Left ventricle myocardium superior (tissue), 1 donor: ENCODE data around the gene FAM227A. TPM values are rescaled to one million over a fixed set of nuclear protein-coding genes. Genes with fewer than 3 reads are reported as not detected.

Source experiments
- ATAC-seq: fragments of 200-7000 bp; cut with Tn5 transposase; one replicate; pipeline ENCODE4 v1.9.1; 2020; ENCODE audit warnings: mild to moderate bottlenecking, moderate library complexity
- DNase-seq: peaks from one replicate; pipeline ENCODE4 v3.0.0-alpha.2; 2020
- intact Hi-C: fragments of 100-400 bp; cut with micrococcal nuclease; formaldehyde crosslinking; loops from one replicate; pipeline ENCODE4 v1.11.0; 2022
- total RNA-seq: library from RNA; stranded (reverse); fragmentation: NEBNext Ultra II Directional; extraction: Animal tissue kit (Norgen Biotek cat#: 25700); gene quantifications from one replicate; pipeline ENCODE4 v1.2.1, GENCODE V29; 2021
- donor health status: DM: no; HTN: yes; CAD: no; lungs with severe emphysema.

Gene FAM227A
- total RNA-seq, 1 donor from 2014 or later = 0.20 TPM

DNA sequence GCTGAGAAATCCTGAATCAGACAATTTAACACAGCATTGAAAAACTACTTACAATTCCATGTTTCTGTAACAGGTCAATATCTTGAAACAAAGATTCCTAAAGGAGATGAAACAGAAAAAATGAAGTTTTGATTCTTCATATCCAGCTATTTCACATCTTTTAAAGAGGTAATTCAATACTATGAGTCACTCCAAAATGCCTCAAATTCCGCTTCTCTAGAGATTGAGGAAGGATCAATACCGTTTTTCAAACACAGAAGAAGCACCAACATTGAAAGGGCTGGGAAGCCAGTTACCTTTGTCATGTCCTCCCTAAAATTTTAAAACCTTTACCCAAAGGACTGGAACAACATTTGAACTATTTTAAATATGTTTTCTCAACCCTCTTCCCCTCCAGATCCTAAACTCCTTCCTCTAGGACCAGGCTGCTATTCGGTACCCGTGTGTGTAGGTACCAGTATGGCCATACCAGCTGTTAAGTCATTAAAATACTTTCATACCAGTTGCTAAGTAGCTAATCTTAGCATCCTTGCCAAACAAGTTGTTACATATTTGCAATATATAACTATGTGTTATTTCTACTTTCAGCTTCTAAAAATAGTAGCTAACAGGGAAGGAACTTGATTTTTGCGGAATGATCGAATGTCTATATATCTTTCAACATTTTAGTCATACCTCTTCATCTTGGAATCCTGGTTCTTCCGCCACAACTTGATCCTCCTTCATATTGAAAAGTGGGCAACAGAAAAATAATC lies 88.5 kb downstream of the FAM227A start:
- ATAC-seq (no peak), DNase-seq (no peak)
- intact Hi-C loops = loop anchor here (10.0 kb wide), 1 partner anchor 513 kb away; the partner anchor contains the start of gene PICK1

DNA sequence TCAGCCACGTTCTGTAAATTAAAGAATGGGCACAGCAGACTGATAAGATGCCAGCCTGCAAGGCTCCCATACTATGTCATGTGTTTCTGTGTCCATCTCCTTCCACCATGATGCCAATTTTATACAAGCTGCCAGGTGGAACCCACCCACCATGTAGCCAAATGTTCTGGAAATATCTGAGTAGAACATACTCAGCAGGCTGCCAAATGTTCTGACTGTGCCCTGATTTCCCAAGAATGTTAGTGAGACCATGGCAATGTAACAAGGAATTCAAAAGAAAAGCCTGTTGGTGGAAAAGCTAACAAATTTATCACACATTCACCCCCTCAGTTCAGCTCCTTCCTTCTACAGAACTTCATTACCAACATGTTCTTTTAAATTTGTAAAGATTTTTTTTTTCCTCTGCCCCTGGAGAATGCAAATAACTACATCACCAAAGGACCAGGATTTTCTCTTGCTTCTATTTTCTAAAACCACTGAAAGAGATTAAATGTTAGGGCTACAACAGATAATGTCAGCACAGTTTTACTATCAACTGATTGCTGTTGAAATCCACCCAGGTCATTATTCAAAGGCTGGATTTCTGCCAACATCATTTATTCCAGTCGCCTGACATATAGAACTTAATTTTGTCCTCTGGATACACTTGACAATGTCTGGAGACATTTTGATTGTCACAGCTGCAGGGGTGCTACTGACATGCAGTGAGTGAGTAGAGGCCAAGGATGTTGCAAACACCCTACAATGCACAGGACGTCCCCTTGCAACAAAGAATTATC lies 89.3 kb downstream of the FAM227A start:
- intact Hi-C loops = loop anchor here (10.0 kb wide), 1 partner anchor 512 kb away; the partner anchor contains the start of gene PICK1
- ATAC-seq (no peak), DNase-seq (no peak)

DNA sequence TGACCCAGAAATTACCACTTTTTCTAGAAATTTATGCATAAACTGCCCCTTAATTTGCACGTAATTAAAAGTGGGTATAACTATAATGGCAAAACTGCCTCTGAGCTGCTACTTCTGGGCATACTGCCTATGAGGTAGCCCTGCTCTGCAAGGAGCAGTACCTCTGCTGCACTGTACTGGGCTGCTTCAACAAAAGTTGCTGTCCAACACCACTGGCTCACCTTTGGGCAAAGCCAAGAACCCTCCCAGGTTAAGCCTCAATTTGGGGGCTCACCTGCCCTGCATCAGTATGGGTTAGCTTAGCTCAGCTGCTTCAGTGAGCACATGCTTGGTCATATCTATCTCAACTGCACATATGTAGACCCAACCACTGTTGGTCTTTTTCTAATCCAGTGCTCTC lies 90.8 kb downstream of the FAM227A start:
- intact Hi-C loops = loop anchor here (10.0 kb wide), 1 partner anchor 511 kb away; the partner anchor contains the start of gene PICK1
- no peak for DNase-seq

DNA sequence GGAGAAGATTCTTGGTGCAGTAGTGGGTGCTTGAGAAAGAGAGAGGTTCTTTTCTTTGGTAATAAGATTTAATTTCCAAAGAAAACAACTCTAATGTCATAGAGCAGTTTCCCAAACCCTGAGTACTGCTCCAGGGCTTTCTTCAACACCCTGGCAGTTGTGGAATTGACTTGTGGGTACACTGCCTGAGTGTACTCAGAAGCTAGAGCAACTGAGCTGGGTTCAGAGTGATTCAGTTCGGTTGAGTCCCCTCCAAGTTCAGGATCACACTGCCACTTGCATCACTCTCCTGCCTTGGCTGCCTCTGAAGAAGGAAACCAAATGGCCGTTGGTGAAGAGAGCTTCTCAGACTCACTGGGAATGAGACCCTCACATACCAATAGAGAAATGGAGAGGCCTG lies 91.5 kb downstream of the FAM227A start:
- no peak for ATAC-seq
- intact Hi-C loops = loop anchor here (10.0 kb wide), 1 partner anchor 510 kb away; the partner anchor contains the start of gene PICK1
- no peak for DNase-seq

More for the DNA sequence above, 90.8 kb downstream of the FAM227A start:
- ATAC-seq = no peak

DNA sequence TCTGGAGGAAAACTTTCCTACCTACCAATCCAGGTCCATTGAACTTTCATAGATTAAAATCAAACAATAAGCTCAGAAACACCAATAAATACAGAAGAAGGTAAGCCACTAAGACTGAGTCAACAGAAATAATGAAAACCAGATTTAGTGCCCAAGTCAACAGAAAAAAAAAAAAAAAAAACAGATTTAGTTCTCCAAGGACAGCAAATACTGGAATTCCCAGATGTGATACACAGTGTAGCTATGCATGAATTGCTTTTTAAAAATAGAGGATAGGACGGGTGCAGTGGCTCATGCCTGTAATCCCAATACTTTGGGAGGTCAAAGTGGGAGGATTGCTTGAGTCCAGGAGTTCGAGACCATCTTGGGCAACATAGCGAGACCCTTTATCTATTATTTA lies 101.9 kb downstream of the FAM227A start:
- DNase-seq (no peak), ATAC-seq (no peak)
- intact Hi-C loops = no loop called here

DNA sequence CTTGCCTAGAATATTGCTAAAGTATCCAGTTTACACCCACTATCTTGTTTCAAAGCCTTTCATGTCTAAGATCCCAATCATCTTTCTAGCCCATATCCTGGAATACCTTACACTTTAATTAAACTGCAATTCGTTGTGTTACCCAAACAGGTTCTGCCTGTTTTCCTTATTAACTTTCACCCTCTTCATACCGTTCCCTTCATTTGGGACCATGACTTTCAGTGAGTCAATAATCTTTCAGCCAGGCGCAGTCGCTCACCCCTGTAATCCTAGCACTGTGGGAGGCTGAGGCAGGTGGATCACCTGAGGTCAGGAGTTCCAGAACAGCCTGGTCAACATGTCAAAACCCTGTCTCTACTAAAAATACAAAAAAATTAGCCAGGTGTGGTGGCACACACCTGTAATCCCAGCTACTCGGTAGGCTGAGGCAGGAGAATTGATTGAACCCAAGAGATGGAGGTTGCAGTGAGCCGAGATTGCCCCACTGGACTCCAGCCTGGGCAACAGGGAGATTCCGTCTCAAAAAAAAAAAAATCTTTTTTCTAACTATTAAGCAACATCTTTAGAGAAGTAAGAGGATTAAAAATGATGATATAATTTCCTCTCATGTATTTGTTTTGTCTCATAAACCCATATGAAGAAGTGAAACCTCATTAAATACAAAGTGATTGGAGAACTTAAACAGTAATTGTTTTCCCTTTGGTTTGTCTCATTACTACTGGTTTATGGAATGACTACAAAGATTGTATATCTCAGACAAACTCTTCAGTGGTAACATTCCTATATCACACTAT lies 106.9 kb downstream of the FAM227A start:
- ATAC-seq = no peak
- DNase-seq = no peak
- intact Hi-C loops = no loop called here

DNA sequence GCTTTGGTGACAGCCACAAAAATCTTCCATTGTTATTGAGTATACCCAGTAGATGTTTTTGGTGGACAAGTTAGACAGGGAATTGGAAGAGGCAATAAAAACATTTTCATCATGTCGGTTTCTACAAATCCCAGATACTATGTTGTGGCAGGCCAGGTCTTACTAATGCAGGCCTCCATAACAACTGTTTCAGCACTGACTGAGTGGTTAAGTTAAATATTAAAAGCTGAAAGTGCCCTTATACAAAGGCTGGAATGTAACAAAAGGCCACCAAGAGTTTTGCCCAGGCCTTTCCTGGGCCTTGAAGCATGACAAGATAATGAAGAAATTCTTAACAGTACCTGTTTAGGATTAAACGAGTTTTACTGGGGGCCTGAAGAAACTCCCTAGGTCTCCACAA lies 115.5 kb downstream of the FAM227A start:
- ATAC-seq = no peak
- no peak for DNase-seq

DNA sequence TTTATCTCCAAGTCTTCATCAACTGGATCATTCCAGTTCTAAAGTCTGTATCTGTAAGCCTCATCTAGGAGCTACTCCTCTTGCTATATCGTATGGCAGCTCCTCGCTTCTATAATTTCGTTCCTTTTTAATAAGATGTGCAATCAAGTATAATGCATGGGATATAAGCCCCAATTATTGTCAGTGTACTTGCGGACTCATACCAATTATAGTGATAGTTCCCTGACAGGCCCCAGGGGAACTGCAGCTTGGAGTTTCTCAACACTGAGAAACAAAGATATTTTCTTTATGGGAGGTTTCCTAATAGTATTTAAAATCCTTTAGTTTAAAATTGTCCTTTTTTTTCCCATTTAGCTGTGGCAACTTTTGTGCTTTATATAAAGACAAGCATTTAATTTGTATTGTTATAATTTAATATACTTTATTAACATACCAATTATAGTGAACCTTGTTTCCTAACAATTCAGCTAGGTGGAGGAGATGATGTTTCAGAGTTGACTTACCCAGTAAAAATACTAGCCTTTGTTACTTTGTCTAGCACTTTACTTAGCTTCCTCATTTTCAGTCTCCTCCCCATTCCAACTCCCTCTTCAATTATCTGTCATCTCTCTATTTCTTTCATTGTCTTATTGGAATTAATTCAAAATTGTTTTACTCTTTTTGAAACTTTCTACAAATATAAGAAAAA lies 124.8 kb downstream of the FAM227A start:
- DNase-seq (no peak), ATAC-seq (no peak)
- intact Hi-C loops = no loop called here

More for the DNA sequence above, 115.5 kb downstream of the FAM227A start:
- intact Hi-C loops = no loop called here

Other genes with a start within 250 kb of the FAM227A start
- 20.5 TPM for gene KCNJ4, start 201.2 kb downstream of the FAM227A start, total RNA-seq
- 4.2 TPM for gene KDELR3, start 188.3 kb downstream of the FAM227A start, total RNA-seq
- gene DDX17, start 150.1 kb downstream of the FAM227A start, total RNA-seq = 212 TPM
- 0.20 TPM for gene DMC1, start 86.2 kb downstream of the FAM227A start, total RNA-seq
- gene CBY1, start 246 bp upstream of the FAM227A start, total RNA-seq = 32.6 TPM
- 65.5 TPM for gene TOMM22, start 25.6 kb upstream of the FAM227A start, total RNA-seq
- gene JOSD1, start 44.6 kb upstream of the FAM227A start, total RNA-seq = 17.8 TPM
- gene GTPBP1, start 49.6 kb upstream of the FAM227A start, total RNA-seq = 36.5 TPM
- 109 TPM for gene SUN2, start 99.6 kb upstream of the FAM227A start, total RNA-seq
- gene DNAL4, start 137.8 kb upstream of the FAM227A start, total RNA-seq = 11.6 TPM
- 23.4 TPM for gene NPTXR, start 187.6 kb upstream of the FAM227A start, total RNA-seq
- 37.1 TPM for gene CBX6, start 215.8 kb upstream of the FAM227A start, total RNA-seq